Heart right ventricle (tissue), 16 donors: ENCODE results near the gene RPL14. TPM values are rescaled to one million over a fixed set of nuclear protein-coding genes. Genes with fewer than 3 reads are reported as not detected.

Source experiments
- ATAC-seq, 8 donors: fragments of 200-7000 bp; cut with Tn5 transposase; one replicate each; pipeline ENCODE4 v1.9.1; 2020; ENCODE audit warnings: mild to moderate bottlenecking in 8 of 8, moderate library complexity in 8 of 8, moderate number of reproducible peaks in 1 of 8
- DNase-seq, 2 donors: peaks; one replicate each; pipeline ENCODE4 v3.0.0-alpha.2; 2020
- H3K27ac ChIP-seq, 10 donors: fragments of 200-600 bp; sonication (generic) in 2 of 10; one replicate each; pipeline versions ENCODE4 v1.5.0 to v1.8.0; 2020 to 2022; ENCODE audit warnings: mild to moderate bottlenecking in 3 of 10
- H3K27me3 ChIP-seq, 7 donors: fragments of 200-600 bp; one replicate each; pipeline ENCODE4 v1.8.0; 2021 to 2022; ENCODE audit warnings: mild to moderate bottlenecking in 2 of 7
- H3K36me3 ChIP-seq, 9 donors: fragments of 200-600 bp; sonication (generic) in 1 of 9; one replicate each; pipeline versions ENCODE4 v1.5.0 to v1.8.0; 2020 to 2022; ENCODE audit warnings: mild to moderate bottlenecking in 2 of 9
- H3K4me1 ChIP-seq, 9 donors: fragments of 200-600 bp; sonication (generic) in 1 of 9; one replicate each; pipeline versions ENCODE4 v1.5.0 to v1.8.0; 2020 to 2022; ENCODE audit warnings: mild to moderate bottlenecking in 4 of 9
- H3K4me3 ChIP-seq, 10 donors: fragments of 200-600 bp; sonication (generic) in 2 of 10; one replicate each; pipeline versions ENCODE4 v1.5.0 to v1.8.0; 2020 to 2022; ENCODE audit warnings: mild to moderate bottlenecking in 7 of 10, moderate library complexity in 2 of 10
- H3K9me3 ChIP-seq, 11 donors: fragments of 200-600 bp in 10 of 11; sonication (generic) in 2 of 11; one replicate each; pipeline versions ENCODE4 v1.5.0 to v1.8.0; 2013 to 2022; ENCODE audit warnings: mild to moderate bottlenecking in 2 of 11, control low read depth in 1 of 11, moderate library complexity in 1 of 11
- CTCF ChIP-seq, 9 donors: fragments of 200-600 bp; sonication (generic) in 2 of 9; IDR thresholded peaks; one replicate each; pipeline versions ENCODE4 v1.5.0 to v1.8.0; 2021 to 2022; ENCODE audit warnings: antibody characterized with exemption in 9 of 9, mild to moderate bottlenecking in 5 of 9, moderate library complexity in 1 of 9
- WGBS, 2 donors: extraction: QIAGEN DNeasy Blood & Tissue Kit; methylation state at CpG; one replicate each; pipeline ENCODE4 v1.1.7; 2013; ENCODE audit warnings: inconsistent platforms in 1 of 2; 5-methylcytosine and 5-hydroxymethylcytosine counted together
- intact Hi-C, 10 donors: fragments of 100-400 bp; cut with DNase I; formaldehyde crosslinking; loops; one replicate each; pipeline versions ENCODE4 v1.11.1 to v1.14.2; 2022
- polyA plus RNA-seq, 2 donors: library from polyadenylated mRNA; stranded (reverse); fragments of 200-250 nt; gene quantifications; one replicate each; pipeline ENCODE4 v1.2.3, GENCODE V29; 2013
- total RNA-seq, 10 donors: library from RNA; stranded (reverse); fragmentation: NEBNext Ultra II Directional in 3 of 10; extraction: Animal tissue kit (Norgen Biotek cat#: 25700) in 3 of 10; gene quantifications; one replicate each; pipeline versions ENCODE4 v1.2.1 to v1.2.4, GENCODE V29; 2021 to 2023
- donor health status: Arrhythmogenic right ventricular cardiomyopathy.
- donor health status: ischemic (EF 13 %, LVEDD 7.1; RV severe dilation, severe dysfunction).
- donor health status: healthy with polysubstance abuse.
- donor health status: DM: no; HTN: yes; CAD: no.
- donor health status: DM: no; HTN: no; CAD: no.
- donor health status: ischemic (EF 25% LVEDD 6.9; RV normal size, moderate dysfunction).
- donor health status: ischemic (EF 25% LVEDD 5.7; RV mildly dilated, moderate dysfunction).
- donor health status: healthy.
- donor health status: DM: yes; HTN: yes; CAD: no.
- donor health status: Ischemic cardiomyopathy.
- donor health status: ischemic (EF 35%, LVEDD 5.7; RV mildly dilated, moderate dysfunction).
- donor health status: nonischemic (EF 11% LVEDD 7.7; RV severe dilation, severe dysfunction).
- donor health status: DM: yes; HTN: yes; CAD: no.
- donor health status: PGD.
- donor health status: ischemic (EF 29% LVEDD 5.4; RV normal size, mild dysfunction).
- donor health status: nonischemic (EF 23%, LVEDD 6.1; RV moderate dilation, normal function).

RPL14 gene
- total and polyA plus RNA-seq, 12 donors: 882 to 1,433 (median 1,010) TPM

DNA sequence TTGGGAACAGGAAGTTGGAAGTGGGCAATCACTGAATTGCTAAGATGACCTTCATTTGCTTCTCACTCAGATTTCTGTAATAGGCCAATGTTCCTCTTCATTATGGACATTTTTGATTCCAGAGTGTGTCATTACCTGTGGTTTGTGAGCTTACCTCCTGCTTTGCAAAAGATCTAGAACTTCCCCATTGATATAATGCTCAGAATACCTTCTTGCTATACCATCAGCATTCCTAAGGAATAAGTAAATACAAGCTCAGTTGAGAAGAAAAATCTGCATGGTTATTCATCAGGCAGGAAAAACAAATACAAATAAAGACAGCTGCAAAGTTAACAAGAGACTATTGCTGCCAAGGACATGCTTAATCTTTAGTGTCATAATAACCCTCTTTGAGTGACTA is 5.6 kb upstream of the RPL14 start:
- ATAC-seq (no peak), DNase-seq (no peak)
- H3K9me3 ChIP-seq: no peaks in the 10 kb centered on the region
- H3K27ac ChIP-seq: peak overlapping the region in 3 of 10 donors; percentile 92 to 98 (median 95)
- no peaks in the 10 kb centered on the region for H3K27me3 ChIP-seq
- peaks cover 4 to 27% (median 22%) of the 10 kb centered on the region in 9 donors for H3K4me1 ChIP-seq
- intact Hi-C loops: loop anchor here in 6 of 10 donors (5.0 to 10.0 kb wide), 7 partner anchors 73 to 1663 kb away; partner anchors contain the start of genes ZNF621 (in 2 of the 6) and ULK4 (in 1 of the 6)
- H3K36me3 ChIP-seq: peaks cover 0 to 29% (median 7%) of the 10 kb centered on the region in 9 donors
- H3K4me3 ChIP-seq: no peak overlapping the region
- no peak for TF ChIP-seq CTCF (IDR thresholded peaks at IDR 0.05)

GRCh38 chr3:40452057-40452456 is 5.1 kb upstream of the RPL14 start:
- no peak for TF ChIP-seq CTCF (IDR thresholded peaks at IDR 0.05)
- 96 to 98% methylated on average over 1 of the region's 1 CpG for WGBS, 2 donors
- Histone ChIP-seq H3K27me3 (no peaks in the 10 kb centered on the region), H3K9me3 (no peaks in the 10 kb centered on the region), H3K4me1 (peaks cover 4 to 28% (median 23%) of the 10 kb centered on the region in 9 donors), H3K4me3 (peak overlapping the region in 9 of 10 donors; percentile 47 to 88 (median 69)), H3K36me3 (peaks cover 0 to 24% (median 7%) of the 10 kb centered on the region in 9 donors), H3K27ac (peak overlapping the region in 8 of 10 donors; percentile 88 to 98 (median 94))
- DNase-seq (no peak), ATAC-seq (no peak)
- intact Hi-C loops: loop anchor here in 6 of 10 donors (2.0 to 10.0 kb wide), 9 partner anchors 73 to 1663 kb away; partner anchors contain the start of genes ZNF621 (in 3 of the 6), EIF1B (in 1 of the 6) and ULK4 (in 1 of the 6)

DNA sequence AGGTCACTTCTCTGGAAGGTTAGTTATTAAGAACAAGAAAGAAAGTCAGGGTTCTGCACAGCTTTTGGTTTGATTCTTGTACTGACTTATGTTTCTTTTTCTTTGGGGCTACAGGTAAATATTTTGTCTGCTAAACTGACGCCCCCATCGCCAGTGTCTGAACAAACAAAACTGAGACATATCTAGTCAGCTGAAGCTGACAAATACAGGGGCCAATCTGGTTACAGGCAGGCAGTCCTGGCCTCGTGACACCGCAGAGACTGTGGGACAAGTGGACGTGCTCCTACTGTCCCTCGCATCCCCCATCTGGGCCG is 4.6 kb upstream of the RPL14 start:
- 3 to 8% methylated on average over 7 of the region's 7 CpGs for WGBS, 2 donors
- Histone ChIP-seq H3K4me3 (peak overlapping the region; percentile 47 to 88 (median 68)), H3K4me1 (peaks cover 4 to 28% (median 23%) of the 10 kb centered on the region in 9 donors), H3K27me3 (no peaks in the 10 kb centered on the region), H3K9me3 (no peaks in the 10 kb centered on the region), H3K27ac (peak overlapping the region; percentile 88 to 98 (median 94)), H3K36me3 (peaks cover 0 to 24% (median 7%) of the 10 kb centered on the region in 9 donors)
- intact Hi-C loops: loop anchor here in 6 of 10 donors (2.0 to 10.0 kb wide), 9 partner anchors 72 to 1662 kb away; partner anchors contain the start of genes ZNF621 (in 3 of the 6), EIF1B (in 1 of the 6) and ULK4 (in 1 of the 6)
- no peak for TF ChIP-seq CTCF (IDR thresholded peaks at IDR 0.05)
- DNase-seq: no peak
- peak in 1 of 8 donors; percentile 35 for ATAC-seq

- H3K4me3 ChIP-seq: peak overlapping the region; percentile 47 to 88 (median 68)
- ATAC-seq (peak; percentile 94 to 98 (median 98)), DNase-seq (peak; percentile 96 to 98)
- no peaks in the 10 kb centered on the region for H3K9me3 ChIP-seq
- peaks cover 7 to 34% (median 28%) of the 10 kb centered on the region in 9 donors for H3K4me1 ChIP-seq
- WGBS, 2 donors: 0% methylated on average over 38 to 41 of the region's 41 CpGs
- peak in 2 of 9 donors; percentile 6 to 31 for TF ChIP-seq CTCF (IDR thresholded peaks at IDR 0.05)
- H3K27me3 ChIP-seq: no peaks in the 10 kb centered on the region
- H3K27ac ChIP-seq: peak overlapping the region; percentile 88 to 98 (median 94)
- intact Hi-C loops: loop anchor here in 6 of 10 donors (2.0 to 10.0 kb wide), 9 partner anchors 72 to 1662 kb away; partner anchors contain the start of genes ZNF621 (in 3 of the 6), EIF1B (in 1 of the 6) and ULK4 (in 1 of the 6)
- H3K36me3 ChIP-seq: peaks cover 0 to 25% (median 7%) of the 10 kb centered on the region in 9 donors
Measured at GRCh38 chr3:40452876-40453730, 4.0 kb upstream of the RPL14 start.
